Memory B cell (primary cell): ENCODE measurements around the gene ALDH4A1.
A peak's percentile ranks its signal among the peaks of the same experiment; 100 is the strongest.
"Not testable (repeated sequence)": the region's sequence is repeated elsewhere in the genome, so short reads cannot be mapped to it uniquely, and the experiment has no call there.

Experiments used
- ATAC-seq: fragments of 150-1000 bp; cut with Tn5 transposase; 2 replicates; pipeline ENCODE4 v1.10.0; 2021; ENCODE audit warnings: low read depth, mild to moderate bottlenecking, moderate library complexity
- DNase-seq, 2 donors: peaks; one replicate each; pipeline ENCODE4 v3.0.0; 2022; ENCODE audit warnings: low spot score in 2 of 2
- H3K27ac Mint-ChIP-seq: one replicate; pipeline ENCODE4 v1.8.0; 2022; ENCODE audit warnings: mild to moderate bottlenecking, moderate library complexity, mixed read lengths
- H3K27me3 Mint-ChIP-seq: one replicate; pipeline ENCODE4 v1.8.0; 2022; ENCODE audit warnings: mixed read lengths
- H3K36me3 Mint-ChIP-seq: one replicate; pipeline ENCODE4 v1.8.0; 2022; ENCODE audit warnings: mild to moderate bottlenecking, mixed read lengths
- H3K4me1 Mint-ChIP-seq: one replicate; pipeline ENCODE4 v1.8.0; 2022; ENCODE audit warnings: mixed read lengths
- H3K4me3 Mint-ChIP-seq: one replicate; pipeline ENCODE4 v1.8.0; 2022; ENCODE audit warnings: mild to moderate bottlenecking, moderate library complexity, mixed read lengths
- H3K9me3 Mint-ChIP-seq: one replicate; pipeline ENCODE4 v1.8.0; 2022; ENCODE audit warnings: mixed read lengths

The ALDH4A1 gene

DNA sequence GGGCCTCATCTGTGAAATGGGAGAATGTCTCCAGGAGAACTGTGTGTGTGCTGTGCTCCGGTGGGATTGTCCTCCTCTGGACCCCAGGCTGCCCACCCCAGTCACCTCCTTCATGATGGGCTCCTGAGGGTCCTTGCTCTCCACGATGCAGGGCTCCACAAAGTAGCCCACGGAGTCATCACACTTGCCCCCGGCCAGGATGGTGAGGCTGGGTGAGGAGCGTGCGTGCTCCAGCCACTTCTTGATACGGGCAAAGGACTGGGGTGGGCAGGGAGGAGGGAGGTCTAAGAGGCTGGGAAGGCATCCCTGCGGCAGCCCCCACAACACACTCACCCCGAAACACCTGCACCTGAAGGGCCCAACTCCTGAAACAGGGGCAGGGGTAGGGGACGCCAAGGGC, 26.1 kb downstream of the ALDH4A1 start:
- DNase-seq = no peak
- Mint-ChIP-seq H3K27me3 (no peaks in the 10 kb centered on the region), H3K9me3 (no peaks in the 10 kb centered on the region), H3K36me3 (peaks cover 1% of the 10 kb centered on the region), H3K4me3 (no peak overlapping the region), H3K27ac (no peak overlapping the region), H3K4me1 (no peaks in the 10 kb centered on the region)
- ATAC-seq = no peak

- no peak overlapping the region for H3K4me3 Mint-ChIP-seq
- no peaks in the 10 kb centered on the region for H3K4me1 Mint-ChIP-seq
- ATAC-seq = no peak
- H3K9me3 Mint-ChIP-seq = no peaks in the 10 kb centered on the region
- no peak for DNase-seq
- no peak overlapping the region for H3K27ac Mint-ChIP-seq
- H3K36me3 Mint-ChIP-seq = no peaks in the 10 kb centered on the region
- H3K27me3 Mint-ChIP-seq = no peaks in the 10 kb centered on the region
Measured at GRCh38 chr1:18875796-18876128, 26.6 kb downstream of the ALDH4A1 start.

DNA sequence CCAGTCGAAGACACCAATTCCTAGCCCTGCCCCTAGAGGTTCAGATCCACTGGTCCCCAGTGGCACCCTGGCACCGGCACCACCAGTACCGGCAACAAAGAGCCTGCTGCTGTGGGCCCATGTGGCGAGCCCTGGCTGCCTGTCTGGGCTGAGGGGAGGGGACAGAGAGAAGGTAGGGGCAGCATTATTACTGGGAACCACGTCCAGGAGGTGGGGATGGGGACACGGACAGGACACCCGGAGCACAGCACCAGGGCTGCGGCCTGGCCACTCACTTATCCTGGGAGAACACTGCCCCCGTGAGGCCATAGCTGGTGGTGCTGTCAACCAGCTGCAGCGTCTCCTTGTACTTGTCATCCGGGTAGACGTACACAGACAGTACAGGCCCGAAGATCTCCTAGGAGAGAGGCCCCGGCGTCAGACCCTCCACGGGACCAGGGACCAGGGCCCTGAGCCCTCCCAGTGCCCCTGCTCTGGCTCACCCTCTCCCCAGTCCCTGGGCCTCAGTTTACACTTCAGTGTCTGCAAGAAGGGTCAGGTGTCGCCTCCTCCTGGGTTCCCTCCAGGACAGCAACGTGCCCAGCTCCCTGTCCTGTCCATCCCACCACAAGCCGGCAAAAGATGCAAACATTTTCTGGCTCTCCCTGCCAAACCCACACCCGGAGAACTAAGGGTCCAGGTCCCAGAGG, 27.1 kb downstream of the ALDH4A1 start:
- no peaks in the 10 kb centered on the region for H3K4me1 Mint-ChIP-seq
- peak; percentile 45 to 65 for DNase-seq
- no peak overlapping the region for H3K27ac Mint-ChIP-seq

DNA sequence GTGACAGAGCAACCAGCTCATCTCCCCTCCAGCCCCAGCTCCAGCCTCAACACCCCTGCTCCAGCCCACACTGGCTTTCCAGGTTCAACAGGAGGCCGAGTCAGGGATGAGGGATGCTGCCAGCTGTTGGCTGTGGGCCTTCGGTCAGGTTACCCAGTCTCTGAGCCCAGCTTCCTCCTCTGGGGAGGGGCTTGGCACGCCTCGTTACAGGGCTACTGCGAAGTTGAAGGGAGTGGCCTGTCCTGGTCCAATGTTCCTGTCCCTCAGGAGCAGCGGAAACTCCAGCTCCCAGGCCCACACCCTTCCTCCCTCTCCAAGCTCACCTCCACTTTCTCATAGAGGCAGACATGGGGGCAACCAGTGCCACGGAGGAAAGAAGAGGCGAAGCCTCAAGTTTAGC, 27.8 kb downstream of the ALDH4A1 start:
- ATAC-seq (no peak), DNase-seq (no peak)
- H3K27me3 Mint-ChIP-seq = peaks cover 3% of the 10 kb centered on the region
- H3K9me3 Mint-ChIP-seq = no peaks in the 10 kb centered on the region
- no peak overlapping the region for H3K4me3 Mint-ChIP-seq
- no peaks in the 10 kb centered on the region for H3K36me3 Mint-ChIP-seq
- H3K4me1 Mint-ChIP-seq = peaks cover 2% of the 10 kb centered on the region
- H3K27ac Mint-ChIP-seq = no peak overlapping the region

More for the DNA sequence above, 27.1 kb downstream of the ALDH4A1 start:
- ATAC-seq = peak; percentile 39
- no peaks in the 10 kb centered on the region for H3K27me3 Mint-ChIP-seq
- no peak overlapping the region for H3K4me3 Mint-ChIP-seq
- H3K36me3 Mint-ChIP-seq = no peaks in the 10 kb centered on the region
- no peaks in the 10 kb centered on the region for H3K9me3 Mint-ChIP-seq

GRCh38 chr1:18874036-18874435, 28.3 kb downstream of the ALDH4A1 start:
- Mint-ChIP-seq H3K9me3 (no peaks in the 10 kb centered on the region), H3K27me3 (peaks cover 3% of the 10 kb centered on the region), H3K27ac (no peak overlapping the region), H3K4me3 (no peak overlapping the region), H3K36me3 (no peaks in the 10 kb centered on the region), H3K4me1 (peaks cover 6% of the 10 kb centered on the region)
- no peak for DNase-seq
- no peak for ATAC-seq

GRCh38 chr1:18872071-18872611, 30.2 kb downstream of the ALDH4A1 start:
- Mint-ChIP-seq H3K36me3 (no peaks in the 10 kb centered on the region), H3K27ac (no peak overlapping the region)

DNA sequence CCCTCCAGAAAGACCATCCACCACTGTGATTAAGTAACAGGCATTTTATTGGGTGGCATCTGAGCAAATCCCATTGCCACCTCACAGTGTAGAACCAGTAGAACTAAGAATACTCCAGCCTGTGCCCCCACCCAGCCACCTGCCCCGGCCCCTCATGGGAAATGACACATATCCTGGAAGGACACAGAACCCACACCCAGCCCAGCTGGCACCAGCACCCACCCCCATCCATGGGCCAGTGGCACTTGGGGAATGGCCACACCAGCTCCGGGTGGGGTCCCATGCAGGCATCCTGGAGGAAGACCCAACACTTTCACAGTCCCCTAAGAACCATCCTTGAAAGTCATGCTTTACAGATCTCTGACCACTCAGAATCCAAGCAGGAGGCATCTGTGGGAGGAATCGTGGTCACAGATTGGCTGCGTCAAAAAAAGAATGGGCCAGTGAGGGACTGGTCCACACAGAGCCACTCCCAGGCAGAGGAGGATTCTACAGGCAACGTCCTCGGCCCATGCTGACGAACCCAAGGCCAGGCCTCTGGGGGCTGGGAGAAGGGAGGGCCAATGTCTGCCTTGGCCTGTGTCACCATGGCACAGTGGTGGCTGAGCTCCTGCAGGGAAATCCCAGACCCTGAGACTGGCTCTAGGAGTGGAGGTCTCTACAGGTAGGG, 30.8 kb downstream of the ALDH4A1 start:
- peaks cover 9% of the 10 kb centered on the region for H3K27me3 Mint-ChIP-seq
- no peak overlapping the region for H3K4me3 Mint-ChIP-seq
- no peak for ATAC-seq
- no peaks in the 10 kb centered on the region for H3K36me3 Mint-ChIP-seq
- no peak for DNase-seq
- H3K27ac Mint-ChIP-seq = no peak overlapping the region
- H3K9me3 Mint-ChIP-seq = no peaks in the 10 kb centered on the region
- H3K4me1 Mint-ChIP-seq = peaks cover 10% of the 10 kb centered on the region

More at GRCh38 chr1:18872071-18872611, 30.2 kb downstream of the ALDH4A1 start:
- no peaks in the 10 kb centered on the region for H3K9me3 Mint-ChIP-seq
- no peak overlapping the region for H3K4me3 Mint-ChIP-seq
- DNase-seq = no peak
- H3K27me3 Mint-ChIP-seq = peaks cover 5% of the 10 kb centered on the region
- H3K4me1 Mint-ChIP-seq = peaks cover 10% of the 10 kb centered on the region
- no peak for ATAC-seq

DNA sequence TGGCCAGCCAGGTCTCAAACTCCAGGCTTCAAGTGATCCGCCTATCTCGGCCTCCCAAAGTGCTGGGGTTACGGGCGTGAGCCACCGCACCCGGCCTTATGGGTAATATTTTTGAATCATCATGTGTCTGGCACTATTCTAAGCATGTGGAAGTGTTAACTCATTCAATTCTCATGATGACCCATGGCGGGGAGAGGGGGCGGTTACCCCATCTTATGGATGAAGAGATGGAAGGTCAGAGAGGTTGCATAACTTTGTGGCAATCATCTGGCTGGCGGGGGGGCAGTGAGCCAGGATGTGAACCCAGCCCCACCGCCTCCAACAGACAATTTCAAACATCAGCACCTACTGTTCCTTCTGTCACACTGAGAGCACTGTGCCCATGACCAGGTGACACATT, 31.4 kb downstream of the ALDH4A1 start:
- H3K27me3 Mint-ChIP-seq = peaks cover 9% of the 10 kb centered on the region
- peaks cover 10% of the 10 kb centered on the region for H3K4me1 Mint-ChIP-seq
- H3K4me3 Mint-ChIP-seq = no peak overlapping the region
- no peaks in the 10 kb centered on the region for H3K36me3 Mint-ChIP-seq
- ATAC-seq (no peak), DNase-seq (no peak)
- no peak overlapping the region for H3K27ac Mint-ChIP-seq
- no peaks in the 10 kb centered on the region for H3K9me3 Mint-ChIP-seq

- not testable (repeated sequence) for H3K9me3 Mint-ChIP-seq, H3K4me1 Mint-ChIP-seq, ATAC-seq, H3K36me3 Mint-ChIP-seq, H3K27ac Mint-ChIP-seq, DNase-seq, H3K4me3 Mint-ChIP-seq
- peaks cover 11% of the 10 kb centered on the region for H3K27me3 Mint-ChIP-seq
Measured at GRCh38 chr1:18870595-18870865, 31.8 kb downstream of the ALDH4A1 start.

DNA sequence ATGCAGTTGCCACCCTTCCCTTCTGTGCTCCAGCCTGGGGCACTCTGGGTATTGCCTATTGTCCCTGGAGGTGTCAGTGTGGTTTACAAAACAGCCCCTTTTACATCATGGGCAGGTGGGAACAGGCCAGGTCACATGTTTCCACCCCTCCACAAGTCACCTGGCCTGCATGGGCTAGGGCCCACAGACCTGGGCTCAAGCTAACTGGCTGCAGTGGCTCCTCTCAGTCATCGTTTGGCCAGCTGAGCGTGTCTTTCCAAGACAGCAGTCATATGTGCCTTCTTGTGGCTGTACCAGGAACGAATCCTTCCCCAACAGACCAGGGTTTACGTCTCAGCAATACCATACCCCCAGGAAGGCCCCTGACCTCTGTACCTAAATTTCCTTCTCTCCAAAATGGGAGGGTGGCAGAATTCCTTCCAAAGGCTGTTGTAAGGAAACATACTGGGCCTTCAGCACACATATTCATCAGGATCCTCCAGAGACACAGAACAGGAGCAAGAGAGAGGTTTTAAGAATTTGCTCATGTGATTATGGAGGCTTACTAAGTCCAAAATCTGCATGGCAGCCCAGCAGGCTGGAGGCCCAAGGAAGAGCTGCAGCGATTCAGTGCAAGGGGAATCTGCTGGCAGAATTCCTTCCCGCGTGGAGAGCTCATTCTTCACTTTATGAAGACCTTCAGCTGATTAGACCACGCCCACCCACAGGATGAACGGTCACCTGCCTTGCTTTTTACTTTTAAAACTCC, 32.3 kb downstream of the ALDH4A1 start:
- H3K27ac Mint-ChIP-seq = no peak overlapping the region
- peaks cover 15% of the 10 kb centered on the region for H3K27me3 Mint-ChIP-seq
- H3K4me3 Mint-ChIP-seq = no peak overlapping the region
- ATAC-seq (no peak), DNase-seq (no peak)
- no peaks in the 10 kb centered on the region for H3K36me3 Mint-ChIP-seq
- H3K9me3 Mint-ChIP-seq = no peaks in the 10 kb centered on the region
- H3K4me1 Mint-ChIP-seq = peaks cover 10% of the 10 kb centered on the region

- Mint-ChIP-seq H3K27me3 (peaks cover 17% of the 10 kb centered on the region), H3K36me3 (no peaks in the 10 kb centered on the region), H3K4me1 (peaks cover 10% of the 10 kb centered on the region), H3K27ac (no peak overlapping the region), H3K4me3 (no peak overlapping the region), H3K9me3 (no peaks in the 10 kb centered on the region)
- DNase-seq (no peak), ATAC-seq (no peak)
Measured at GRCh38 chr1:18868801-18869424, 33.4 kb downstream of the ALDH4A1 start.

DNA sequence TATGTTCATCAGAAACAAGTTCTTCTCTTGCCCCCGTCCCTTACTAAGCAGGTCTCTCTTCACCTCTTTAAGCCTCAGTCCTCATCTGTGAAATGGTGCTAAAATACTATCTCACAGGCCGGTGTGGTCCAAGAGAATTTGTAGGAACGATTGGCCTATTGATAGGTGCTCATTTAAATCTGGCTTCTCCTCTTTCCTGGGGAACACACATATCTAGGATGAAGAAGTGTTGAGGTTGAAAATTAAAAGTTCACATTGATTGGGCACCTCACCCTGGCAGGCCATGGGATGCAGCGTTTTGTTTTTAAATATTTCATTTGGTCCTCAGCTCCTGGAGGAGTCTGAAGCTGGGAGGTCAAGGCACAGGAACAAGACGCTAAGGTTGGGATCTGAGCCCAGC, 34.0 kb downstream of the ALDH4A1 start:
- ATAC-seq = no peak
- Mint-ChIP-seq H3K27ac (no peak overlapping the region), H3K4me1 (peaks cover 10% of the 10 kb centered on the region), H3K36me3 (no peaks in the 10 kb centered on the region), H3K9me3 (no peaks in the 10 kb centered on the region), H3K4me3 (no peak overlapping the region), H3K27me3 (peaks cover 17% of the 10 kb centered on the region)
- DNase-seq = no peak

- peaks cover 18% of the 10 kb centered on the region for H3K27me3 Mint-ChIP-seq
- no peaks in the 10 kb centered on the region for H3K36me3 Mint-ChIP-seq
- DNase-seq (no peak), ATAC-seq (no peak)
- no peak overlapping the region for H3K27ac Mint-ChIP-seq
- peaks cover 10% of the 10 kb centered on the region for H3K4me1 Mint-ChIP-seq
- H3K9me3 Mint-ChIP-seq = no peaks in the 10 kb centered on the region
- no peak overlapping the region for H3K4me3 Mint-ChIP-seq
Measured at GRCh38 chr1:18866846-18867245, 35.5 kb downstream of the ALDH4A1 start.

- no peak overlapping the region for H3K4me3 Mint-ChIP-seq
- peaks cover 19% of the 10 kb centered on the region for H3K27me3 Mint-ChIP-seq
- no peaks in the 10 kb centered on the region for H3K36me3 Mint-ChIP-seq
- ATAC-seq (no peak), DNase-seq (no peak)
- H3K4me1 Mint-ChIP-seq = peaks cover 10% of the 10 kb centered on the region
- no peaks in the 10 kb centered on the region for H3K9me3 Mint-ChIP-seq
- H3K27ac Mint-ChIP-seq = no peak overlapping the region
Measured at GRCh38 chr1:18866314-18866713, 36.0 kb downstream of the ALDH4A1 start.
